Measurements from ENCODE around the gene DDIT3. TPM values are rescaled to one million over a fixed set of nuclear protein-coding genes. Genes with fewer than 3 reads are reported as not detected.

Gene DDIT3
- total and polyA plus RNA-seq, 3 experiments from 2014 or later: 11.7 to 13.2 (median 12.7) TPM

DNA sequence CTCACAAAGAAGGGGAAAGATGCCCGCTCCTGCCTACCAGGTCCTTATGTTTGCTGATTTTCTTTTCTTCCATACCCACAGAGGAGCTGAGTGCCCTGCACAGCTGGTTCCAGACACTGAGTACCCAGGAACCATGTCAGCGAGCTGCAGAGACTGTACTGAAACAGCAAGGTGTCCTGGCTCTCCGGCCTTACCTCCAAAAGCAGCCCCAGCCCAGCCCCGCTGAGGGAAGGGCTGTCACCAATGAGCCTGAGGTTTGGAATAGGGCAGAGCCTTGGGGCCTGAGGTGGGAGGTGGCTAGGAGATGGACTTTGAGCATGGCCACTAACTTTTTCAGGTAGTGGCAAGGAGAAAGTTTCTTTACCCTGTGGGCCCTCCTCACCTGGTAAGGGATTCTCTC, 30.2 kb downstream of the DDIT3 start:
- peaks cover 19% of the 10 kb centered on the region for H3K4me1 ChIP-seq (ENCODE audit: insufficient read depth, low read length)
- peak overlapping the region in 2 of 7 donors; percentile 19 to 34 for H3K4me3 Mint-ChIP-seq
- no peaks in the 10 kb centered on the region for H3K9me3 Mint-ChIP-seq
- no peak overlapping the region for H3K27ac ChIP-seq (ENCODE audit: low read depth, low read length)
- peaks cover 33% of the 10 kb centered on the region for H3K36me3 ChIP-seq (ENCODE audit: insufficient read depth, low read length)
- peaks cover 5 to 57% (median 14%) of the 10 kb centered on the region in 3 donors for H3K36me3 Mint-ChIP-seq
- no peaks in the 10 kb centered on the region for H3K27me3 Mint-ChIP-seq
- POLR2A ChIA-PET: interaction anchor here (1.1 kb wide), 1 partner anchor 27 kb away, joined by 3 read pairs; no protein-coding TSS in a partner anchor
- H3K27me3 ChIP-seq (ENCODE audit: insufficient read depth, low read length, poor library complexity, severe bottlenecking): no peaks in the 10 kb centered on the region
- peak overlapping the region in 1 of 8 donors; percentile 22 for H3K27ac Mint-ChIP-seq
- no peak overlapping the region for H3K4me3 ChIP-seq (ENCODE audit: low read length)
- peaks cover 27 to 39% (median 30%) of the 10 kb centered on the region in 3 donors for H3K4me1 Mint-ChIP-seq
- H3K9me3 ChIP-seq (ENCODE audit: low read length): no peaks in the 10 kb centered on the region
- CTCF ChIA-PET: interaction anchor here (1.4 to 4.8 kb wide), 4 partner anchors 8 to 31 kb away, joined by 3 to 22 read pairs (median 4); partner anchors contain the start of gene GLI1
- DNase-seq: no peak

DNA sequence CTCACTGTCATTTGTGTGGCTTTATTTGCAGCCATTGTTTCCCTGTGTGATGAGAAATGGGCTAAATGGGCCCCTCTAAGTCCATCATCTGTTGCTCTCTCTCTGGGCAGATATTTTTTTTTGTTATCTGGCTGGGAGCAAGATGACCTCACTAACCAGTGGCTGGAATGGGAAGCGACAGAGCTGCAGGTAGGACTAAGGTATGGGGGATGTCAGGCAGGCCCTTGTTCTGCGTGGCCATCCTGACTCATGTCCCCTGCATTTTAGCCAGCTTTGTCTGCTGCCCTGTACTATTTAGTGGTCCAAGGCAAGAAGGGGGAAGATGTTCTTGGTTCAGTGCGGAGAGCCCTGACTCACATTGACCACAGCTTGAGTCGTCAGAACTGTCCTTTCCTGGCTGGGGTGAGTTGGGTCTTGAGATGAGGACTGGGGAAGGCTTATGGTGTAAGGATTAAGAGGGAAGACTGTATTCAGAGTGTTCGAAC, 31.1 kb downstream of the DDIT3 start:
- Mint-ChIP-seq H3K27ac (peak overlapping the region in 7 of 8 donors; percentile 15 to 99 (median 96)), H3K36me3 (peaks cover 5 to 52% (median 14%) of the 10 kb centered on the region in 3 donors), H3K27me3 (no peaks in the 10 kb centered on the region), H3K4me3 (peak overlapping the region; percentile 93 to 99 (median 97)), H3K9me3 (no peaks in the 10 kb centered on the region), H3K4me1 (peaks cover 27 to 39% (median 30%) of the 10 kb centered on the region in 3 donors)
- peak overlapping the region; percentile 71 for H3K27ac ChIP-seq (ENCODE audit: low read depth, low read length)
- peaks cover 33% of the 10 kb centered on the region for H3K36me3 ChIP-seq (ENCODE audit: insufficient read depth, low read length)
- POLR2A ChIA-PET: interaction anchor here (0.7 to 1.1 kb wide), 2 partner anchors 28 to 34 kb away, joined by 3 read pairs; partner anchors contain the start of gene INHBE
- no peaks in the 10 kb centered on the region for H3K27me3 ChIP-seq (ENCODE audit: insufficient read depth, low read length, poor library complexity, severe bottlenecking)
- H3K9me3 ChIP-seq (ENCODE audit: low read length): no peaks in the 10 kb centered on the region
- peak overlapping the region; percentile 86 for H3K4me3 ChIP-seq (ENCODE audit: low read length)
- peaks cover 19% of the 10 kb centered on the region for H3K4me1 ChIP-seq (ENCODE audit: insufficient read depth, low read length)
- no peak for DNase-seq
- CTCF ChIA-PET: interaction anchor here (2.2 to 4.8 kb wide), 2 partner anchors 12 to 15 kb away, joined by 4 to 22 read pairs; no protein-coding TSS in a partner anchor

DNA sequence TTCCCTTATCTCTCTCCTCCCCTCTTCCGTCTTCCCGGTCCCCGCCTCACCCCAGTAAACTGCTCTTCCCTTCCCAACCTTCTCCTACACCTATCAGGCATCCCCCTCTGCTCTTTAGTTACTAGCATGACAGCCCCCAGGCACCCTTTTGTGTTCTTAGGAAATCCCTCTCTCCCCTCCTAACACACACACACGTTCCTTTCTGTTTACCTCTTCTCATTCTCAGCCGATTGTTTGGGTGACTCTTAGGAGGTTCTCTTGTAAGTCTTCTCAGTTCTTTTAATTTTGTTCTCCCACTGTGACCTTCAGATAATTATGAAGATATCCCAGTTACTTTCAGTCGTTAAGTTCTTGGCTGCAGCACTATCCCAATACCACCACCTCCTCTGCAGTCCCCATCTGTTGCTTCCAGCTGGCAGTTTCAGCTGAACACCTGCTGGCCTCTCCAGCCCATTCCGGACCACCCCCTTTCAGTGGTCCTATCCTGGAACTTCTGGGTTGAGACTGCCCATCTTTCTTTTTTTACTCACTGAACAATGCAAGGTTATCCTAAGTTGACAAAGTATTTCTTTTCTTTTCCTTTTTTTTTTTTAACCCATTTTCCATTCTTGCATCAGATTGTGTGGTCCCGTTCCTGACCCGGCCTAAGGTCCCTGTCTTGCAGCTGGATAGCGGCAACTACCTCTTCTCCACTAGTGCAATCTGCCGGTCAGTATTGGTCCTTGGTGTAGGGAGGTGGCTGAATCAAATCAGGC, 31.7 kb downstream of the DDIT3 start:
- Mint-ChIP-seq H3K4me1 (peaks cover 27 to 39% (median 30%) of the 10 kb centered on the region in 3 donors), H3K36me3 (peaks cover 5 to 49% (median 14%) of the 10 kb centered on the region in 3 donors), H3K9me3 (no peaks in the 10 kb centered on the region), H3K27me3 (no peaks in the 10 kb centered on the region), H3K27ac (peak overlapping the region; percentile 80 to 99 (median 96)), H3K4me3 (peak overlapping the region; percentile 93 to 99 (median 97))
- ChIA-PET POLR2A (interaction anchor here (0.7 to 1.7 kb wide), 2 partner anchors 11 to 33 kb away, joined by 3 to 4 read pairs; partner anchors contain the start of gene INHBE), CTCF (interaction anchor here (2.2 to 4.8 kb wide), 2 partner anchors 11 to 14 kb away, joined by 4 to 22 read pairs; no protein-coding TSS in a partner anchor)
- Histone ChIP-seq H3K27me3 (ENCODE audit: insufficient read depth, low read length, poor library complexity, severe bottlenecking) (no peaks in the 10 kb centered on the region), H3K4me1 (ENCODE audit: insufficient read depth, low read length) (peaks cover 19% of the 10 kb centered on the region), H3K27ac (ENCODE audit: low read depth, low read length) (peak overlapping the region; percentile 71), H3K36me3 (ENCODE audit: insufficient read depth, low read length) (peaks cover 33% of the 10 kb centered on the region), H3K4me3 (ENCODE audit: low read length) (peak overlapping the region; percentile 86), H3K9me3 (ENCODE audit: low read length) (no peaks in the 10 kb centered on the region)
- DNase-seq: no peak

DNA sequence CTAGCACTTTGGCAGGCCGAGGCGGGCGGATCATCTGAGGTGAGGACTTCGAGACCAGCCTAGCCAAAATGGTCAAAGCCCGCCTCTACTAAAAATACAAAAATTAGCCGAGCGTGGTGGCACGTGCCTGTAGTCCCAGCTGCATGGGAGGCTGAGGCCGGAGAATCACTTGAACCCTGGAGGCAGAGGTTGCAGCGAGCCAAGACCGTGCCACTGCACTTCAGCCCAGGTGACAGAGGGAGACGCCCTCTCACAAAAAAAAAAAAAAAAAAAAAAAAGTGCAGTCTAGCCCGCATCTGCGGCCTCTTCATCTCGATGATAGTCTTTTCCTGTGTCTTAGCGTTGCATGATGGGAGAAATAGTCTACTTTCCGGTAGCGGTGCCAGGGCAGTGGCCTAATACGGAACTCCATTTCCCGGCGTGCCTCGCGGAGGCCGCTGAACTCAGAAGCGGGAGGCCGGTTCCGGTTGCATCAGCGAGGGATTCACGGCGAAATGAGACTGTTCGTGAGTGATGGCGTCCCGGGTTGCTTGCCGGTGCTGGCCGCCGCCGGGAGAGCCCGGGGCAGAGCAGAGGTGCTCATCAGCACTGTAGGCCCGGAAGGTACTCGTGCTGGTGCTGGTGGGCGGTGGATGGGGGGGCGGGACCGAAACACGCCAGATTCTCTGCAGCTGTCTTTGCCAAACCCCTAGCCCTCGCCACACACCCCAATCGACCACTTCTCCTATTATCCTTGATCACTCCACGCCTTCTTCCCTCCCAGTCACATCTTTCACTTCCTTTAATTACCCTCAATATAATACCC, 32.5 kb downstream of the DDIT3 start, which contains the start of gene MARS1:
Gene MARS1, plus strand, starts transcription at position 472 of the 805 bp plus-strand sequence. Its CDS starts 23 bp downstream, at position 495.
- H3K27me3 Mint-ChIP-seq: no peaks in the 10 kb centered on the region
- no peaks in the 10 kb centered on the region for H3K9me3 Mint-ChIP-seq
- peak within 1 kb of the TSS; percentile 93 to 99 (median 97) for H3K4me3 Mint-ChIP-seq
- H3K4me1 ChIP-seq (ENCODE audit: insufficient read depth, low read length): peaks cover 19% of the 10 kb centered on the region
- H3K27ac Mint-ChIP-seq: peak within 1 kb of the TSS; percentile 80 to 99 (median 96)
- peak; percentile 85 to 95 (median 92) for DNase-seq
- peaks cover 32 to 44% (median 37%) of the 10 kb centered on the region in 3 donors for H3K4me1 Mint-ChIP-seq
- peak within 1 kb of the TSS; percentile 71 for H3K27ac ChIP-seq (ENCODE audit: low read depth, low read length)
- H3K36me3 Mint-ChIP-seq: peaks cover 2 to 46% (median 13%) of the 10 kb centered on the region in 3 donors
- no peaks in the 10 kb centered on the region for H3K9me3 ChIP-seq (ENCODE audit: low read length)
- POLR2A ChIA-PET: interaction anchor here (1.4 to 1.7 kb wide), 2 partner anchors 11 to 32 kb away, joined by 4 to 6 read pairs; partner anchors contain the start of gene DDIT3
- H3K36me3 ChIP-seq (ENCODE audit: insufficient read depth, low read length): peaks cover 32% of the 10 kb centered on the region
- peak within 1 kb of the TSS; percentile 86 for H3K4me3 ChIP-seq (ENCODE audit: low read length)
- CTCF ChIA-PET: interaction anchor here (0.8 to 4.8 kb wide), 5 partner anchors 10 to 253 kb away, joined by 3 to 22 read pairs (median 3); no protein-coding TSS in a partner anchor
- H3K27me3 ChIP-seq (ENCODE audit: insufficient read depth, low read length, poor library complexity, severe bottlenecking): no peaks in the 10 kb centered on the region

DNA sequence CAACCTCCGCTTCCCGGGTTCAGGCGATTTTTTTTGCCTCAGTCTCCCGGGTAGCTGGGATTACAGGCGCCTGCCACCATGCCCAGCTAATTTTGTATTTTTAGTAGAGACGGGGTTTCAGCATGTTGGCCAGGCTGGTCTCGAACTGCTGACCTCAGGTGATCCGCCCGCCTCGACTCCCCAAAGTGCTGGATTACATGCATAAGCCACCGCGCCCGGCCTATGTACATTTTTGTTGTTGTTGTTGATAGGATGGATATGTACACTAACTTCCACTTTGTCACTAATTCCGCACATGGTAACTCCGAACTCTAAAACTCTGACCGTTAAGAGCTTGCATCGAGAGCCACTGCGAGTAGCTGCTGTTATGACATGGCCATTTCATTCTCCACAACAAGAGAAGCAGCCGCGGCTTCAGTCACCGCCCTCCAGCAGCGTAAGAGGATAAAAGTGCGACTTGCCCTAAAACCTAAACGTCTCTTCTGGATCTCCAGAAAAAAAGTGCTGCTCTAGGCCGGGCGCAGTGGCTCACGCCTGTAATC, 33.2 kb downstream of the DDIT3 start:
- Mint-ChIP-seq H3K9me3 (no peaks in the 10 kb centered on the region), H3K4me3 (peak overlapping the region in 3 of 7 donors; percentile 28 to 96 (median 95)), H3K27me3 (no peaks in the 10 kb centered on the region), H3K4me1 (peaks cover 32 to 41% (median 37%) of the 10 kb centered on the region in 3 donors), H3K36me3 (peaks cover 0 to 40% (median 9%) of the 10 kb centered on the region in 3 donors), H3K27ac (peak overlapping the region; percentile 80 to 99 (median 96))
- peaks cover 29% of the 10 kb centered on the region for H3K36me3 ChIP-seq (ENCODE audit: insufficient read depth, low read length)
- no peak overlapping the region for H3K4me3 ChIP-seq (ENCODE audit: low read length)
- DNase-seq: no peak
- no peaks in the 10 kb centered on the region for H3K27me3 ChIP-seq (ENCODE audit: insufficient read depth, low read length, poor library complexity, severe bottlenecking)
- ChIA-PET POLR2A (interaction anchor here (0.6 to 1.7 kb wide), 3 partner anchors 10 to 68 kb away, joined by 3 to 6 read pairs (median 4); partner anchors contain the start of gene DDIT3), CTCF (interaction anchor here (0.8 to 4.8 kb wide), 6 partner anchors 9 to 253 kb away, joined by 3 to 22 read pairs (median 4); partner anchors contain the start of gene GLI1)
- peaks cover 19% of the 10 kb centered on the region for H3K4me1 ChIP-seq (ENCODE audit: insufficient read depth, low read length)
- H3K27ac ChIP-seq (ENCODE audit: low read depth, low read length): no peak overlapping the region
- no peaks in the 10 kb centered on the region for H3K9me3 ChIP-seq (ENCODE audit: low read length)

DNA sequence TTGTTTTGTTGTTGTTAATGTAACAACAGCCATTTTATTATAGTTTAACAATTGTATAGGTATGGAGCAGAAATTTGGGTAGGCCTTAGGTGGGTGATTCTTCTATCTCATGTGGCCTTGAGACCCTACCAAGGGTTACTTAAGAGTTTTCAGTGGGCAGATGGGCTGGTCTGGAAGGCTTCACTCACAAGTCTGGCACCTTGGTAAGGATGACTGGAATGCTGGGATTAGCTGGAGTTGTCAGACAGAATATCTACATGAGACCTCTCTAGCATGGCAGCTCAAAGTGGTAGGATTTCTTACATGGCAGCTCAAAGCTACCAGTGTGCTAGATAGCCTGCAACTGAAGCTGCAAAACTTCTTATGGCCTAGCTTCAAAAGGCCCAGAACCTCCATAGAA, 34.6 kb downstream of the DDIT3 start:
- DNase-seq: no peak
- ChIA-PET CTCF (interaction anchor here (0.6 to 2.8 kb wide), 2 partner anchors 14 to 27 kb away, joined by 3 to 13 read pairs; partner anchors contain the start of gene GLI1), POLR2A (interaction anchor here (0.8 kb wide), 1 partner anchor 26 kb away, joined by 3 read pairs; the partner anchor contains the start of gene GLI1)
- Histone ChIP-seq H3K36me3 (ENCODE audit: insufficient read depth, low read length) (peaks cover 18% of the 10 kb centered on the region), H3K27me3 (ENCODE audit: insufficient read depth, low read length, poor library complexity, severe bottlenecking) (no peaks in the 10 kb centered on the region), H3K4me1 (ENCODE audit: insufficient read depth, low read length) (peaks cover 29% of the 10 kb centered on the region), H3K4me3 (ENCODE audit: low read length) (no peak overlapping the region), H3K27ac (ENCODE audit: low read depth, low read length) (no peak overlapping the region), H3K9me3 (ENCODE audit: low read length) (no peaks in the 10 kb centered on the region)
- peaks cover 40 to 48% (median 43%) of the 10 kb centered on the region in 3 donors for H3K4me1 Mint-ChIP-seq
- H3K27ac Mint-ChIP-seq: peak overlapping the region in 3 of 8 donors; percentile 40 to 70 (median 57)
- H3K9me3 Mint-ChIP-seq: no peaks in the 10 kb centered on the region
- H3K27me3 Mint-ChIP-seq: no peaks in the 10 kb centered on the region
- H3K36me3 Mint-ChIP-seq: peaks cover 0 to 26% (median 3%) of the 10 kb centered on the region in 3 donors
- H3K4me3 Mint-ChIP-seq: no peak overlapping the region

DNA sequence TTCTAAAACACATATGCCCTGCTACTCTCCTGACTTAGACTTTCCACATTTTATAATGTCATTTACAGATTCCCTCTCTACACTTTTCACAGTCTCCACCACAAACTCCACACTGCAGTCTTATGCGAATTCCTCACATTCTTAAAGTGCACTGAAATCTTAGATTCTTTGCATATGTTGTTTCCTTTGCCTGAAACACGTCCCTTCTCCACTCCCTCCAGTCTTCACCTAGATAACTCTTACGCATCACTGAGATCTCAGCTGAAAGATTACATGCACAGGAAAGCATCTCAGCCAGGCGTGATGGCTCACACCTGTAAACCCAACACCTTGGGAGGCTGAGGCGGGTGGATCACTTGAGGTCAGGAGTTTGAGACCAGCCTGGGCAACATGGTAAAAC, 36.8 kb downstream of the DDIT3 start:
- Mint-ChIP-seq H3K36me3 (peaks cover 0 to 10% (median 0%) of the 10 kb centered on the region in 3 donors), H3K4me3 (peak overlapping the region in 1 of 7 donors; percentile 60), H3K27ac (peak overlapping the region in 7 of 8 donors; percentile 7 to 95 (median 38)), H3K4me1 (peaks cover 49 to 56% (median 54%) of the 10 kb centered on the region in 3 donors), H3K9me3 (no peaks in the 10 kb centered on the region), H3K27me3 (peaks cover 0 to 2% of the 10 kb centered on the region in 2 donors)
- no peak overlapping the region for H3K27ac ChIP-seq (ENCODE audit: low read depth, low read length)
- POLR2A ChIA-PET: no interaction called here
- CTCF ChIA-PET: no interaction called here
- H3K4me1 ChIP-seq (ENCODE audit: insufficient read depth, low read length): peaks cover 42% of the 10 kb centered on the region
- H3K36me3 ChIP-seq (ENCODE audit: insufficient read depth, low read length): no peaks in the 10 kb centered on the region
- no peak overlapping the region for H3K4me3 ChIP-seq (ENCODE audit: low read length)
- H3K27me3 ChIP-seq (ENCODE audit: insufficient read depth, low read length, poor library complexity, severe bottlenecking): no peaks in the 10 kb centered on the region
- DNase-seq: no peak
- no peaks in the 10 kb centered on the region for H3K9me3 ChIP-seq (ENCODE audit: low read length)
